ENCODE data around the gene CDKN2D. TPM values are rescaled to one million over a fixed set of nuclear protein-coding genes. Genes with fewer than 3 reads are reported as not detected.

CDKN2D gene
- total RNA-seq, 1 donor from 2014 or later = 5.4 TPM

DNA sequence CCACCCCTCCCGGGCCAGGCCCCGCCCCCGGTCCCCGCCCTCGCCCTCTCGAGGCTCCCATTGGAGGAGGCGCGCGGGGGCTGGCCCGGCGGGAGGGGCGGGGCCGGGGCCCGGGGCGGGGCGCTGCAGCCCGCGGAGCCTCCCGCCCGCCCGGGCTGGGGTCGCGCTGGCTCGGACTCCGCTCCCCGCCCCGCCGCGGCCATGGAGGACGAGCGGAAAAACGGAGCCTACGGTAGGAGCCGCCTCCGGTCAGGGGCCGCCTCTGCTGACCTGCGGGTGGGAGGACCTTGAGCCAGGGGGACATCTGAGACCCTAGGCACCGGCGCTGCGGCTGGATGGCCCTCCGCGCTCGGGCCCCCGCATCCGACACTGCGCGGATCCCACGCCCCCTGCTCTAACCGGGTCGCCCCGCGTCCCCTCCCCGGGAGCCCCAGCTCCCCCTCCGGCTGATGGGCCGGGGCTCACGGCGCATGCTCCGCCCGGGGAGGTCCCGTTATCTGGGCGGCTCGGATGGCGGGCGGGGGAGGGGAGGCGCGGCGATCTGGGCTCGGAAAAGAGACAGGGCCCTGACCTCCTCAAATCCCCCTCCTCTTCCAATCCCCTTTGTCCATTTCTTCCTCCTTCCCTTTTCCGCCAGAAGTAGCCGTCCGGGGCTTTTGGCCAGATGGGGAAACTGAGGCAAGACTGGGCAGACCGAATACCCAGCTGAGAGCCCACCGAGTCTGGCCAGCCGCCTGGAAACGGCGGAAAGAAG is 33.7 kb upstream of the CDKN2D start:
- Histone ChIP-seq H3K79me2 (ENCODE audit: insufficient read depth, low read length) (peaks cover 37% of the 10 kb centered on the region), H3K9me3 (ENCODE audit: insufficient read depth, low read depth, low read length) (no peaks in the 10 kb centered on the region), H3K4me2 (ENCODE audit: low read length) (peak overlapping the region; percentile 99), H3K27me3 (ENCODE audit: insufficient read depth, low read length) (peaks cover 5% of the 10 kb centered on the region), H4K20me1 (ENCODE audit: insufficient read depth, low read length) (peaks cover 10% of the 10 kb centered on the region), H3K4me3 (ENCODE audit: insufficient read depth, low read depth, low read length) (peak overlapping the region; percentile 89), H3K9ac (ENCODE audit: low read length) (peak overlapping the region; percentile 95), H3K4me1 (ENCODE audit: insufficient read depth, low read length) (peaks cover 19% of the 10 kb centered on the region), H3K27ac (ENCODE audit: low read depth, low read length) (peak overlapping the region; percentile 72), H2AFZ (ENCODE audit: low read depth, low read length) (peak overlapping the region; percentile 93), H3K36me3 (ENCODE audit: insufficient read depth, low read length) (no peaks in the 10 kb centered on the region)
- TF ChIP-seq EZH2 (IDR thresholded peaks at IDR 0.05; ENCODE audit: insufficient read depth, low read length) (no peak), CTCF (IDR thresholded peaks at IDR 0.05; ENCODE audit: insufficient read depth, low read depth, low read length) (no peak)
- peaks cover 9% of the 10 kb centered on the region for H3K4me1 Mint-ChIP-seq (ENCODE audit: low read depth, unreplicated experiment)
- FAIRE-seq (no peak), DNase-seq (ENCODE audit: low read depth) (no peak)
- H3K4me3 Mint-ChIP-seq (ENCODE audit: unreplicated experiment) = peak overlapping the region; percentile 87
- peaks cover 11% of the 10 kb centered on the region for H3K27me3 Mint-ChIP-seq (ENCODE audit: low read depth, unreplicated experiment)
- no peak overlapping the region for H3K27ac Mint-ChIP-seq (ENCODE audit: unreplicated experiment)
- H3K9me3 Mint-ChIP-seq (ENCODE audit: unreplicated experiment) = no peaks in the 10 kb centered on the region
- H3K36me3 Mint-ChIP-seq (ENCODE audit: low read depth, unreplicated experiment) = no peaks in the 10 kb centered on the region

GRCh38 chr19:10601999-10602329 is 33.2 kb upstream of the CDKN2D start:
- FAIRE-seq (no peak), DNase-seq (ENCODE audit: low read depth) (peak; percentile 22)
- Mint-ChIP-seq H3K4me3 (ENCODE audit: unreplicated experiment) (peak overlapping the region; percentile 81), H3K27me3 (ENCODE audit: low read depth, unreplicated experiment) (peaks cover 11% of the 10 kb centered on the region), H3K27ac (ENCODE audit: unreplicated experiment) (no peak overlapping the region), H3K4me1 (ENCODE audit: low read depth, unreplicated experiment) (peaks cover 9% of the 10 kb centered on the region), H3K9me3 (ENCODE audit: unreplicated experiment) (no peaks in the 10 kb centered on the region), H3K36me3 (ENCODE audit: low read depth, unreplicated experiment) (no peaks in the 10 kb centered on the region)
- no peak overlapping the region for H3K27ac ChIP-seq (ENCODE audit: low read depth, low read length)
- no peaks in the 10 kb centered on the region for H3K36me3 ChIP-seq (ENCODE audit: insufficient read depth, low read length)
- TF ChIP-seq CTCF (IDR thresholded peaks at IDR 0.05; ENCODE audit: insufficient read depth, low read depth, low read length) (no peak), EZH2 (IDR thresholded peaks at IDR 0.05; ENCODE audit: insufficient read depth, low read length) (no peak)
- peaks cover 19% of the 10 kb centered on the region for H3K4me1 ChIP-seq (ENCODE audit: insufficient read depth, low read length)
- H3K27me3 ChIP-seq (ENCODE audit: insufficient read depth, low read length) = peaks cover 5% of the 10 kb centered on the region
- H2AFZ ChIP-seq (ENCODE audit: low read depth, low read length) = peak overlapping the region; percentile 60
- no peak overlapping the region for H3K9ac ChIP-seq (ENCODE audit: low read length)
- H3K9me3 ChIP-seq (ENCODE audit: insufficient read depth, low read depth, low read length) = no peaks in the 10 kb centered on the region
- H3K79me2 ChIP-seq (ENCODE audit: insufficient read depth, low read length) = peaks cover 37% of the 10 kb centered on the region
- H3K4me2 ChIP-seq (ENCODE audit: low read length) = peak overlapping the region; percentile 67
- no peak overlapping the region for H3K4me3 ChIP-seq (ENCODE audit: insufficient read depth, low read depth, low read length)
- H4K20me1 ChIP-seq (ENCODE audit: insufficient read depth, low read length) = peaks cover 10% of the 10 kb centered on the region

DNA sequence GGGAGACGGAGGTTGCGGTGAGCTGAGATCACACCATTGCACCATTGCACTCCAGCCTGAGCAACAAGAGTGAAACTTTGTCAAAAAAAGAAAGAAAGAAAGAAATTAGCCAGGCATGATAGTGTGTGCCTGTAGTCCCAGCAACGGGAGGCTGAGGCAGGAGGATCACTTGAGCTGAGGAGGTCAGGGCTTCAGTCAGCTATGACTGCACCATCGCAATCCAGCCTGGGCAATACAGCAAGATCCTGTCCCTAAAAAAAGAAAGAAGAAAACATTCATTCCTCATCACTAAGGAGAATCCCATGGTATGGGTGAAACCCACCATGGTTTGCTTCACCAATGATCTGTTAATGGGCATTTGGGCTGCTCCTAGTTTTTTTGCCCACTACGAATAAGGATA is 31.4 kb upstream of the CDKN2D start:
- no peaks in the 10 kb centered on the region for H3K9me3 ChIP-seq (ENCODE audit: insufficient read depth, low read depth, low read length)
- peaks cover 10% of the 10 kb centered on the region for H4K20me1 ChIP-seq (ENCODE audit: insufficient read depth, low read length)
- H3K27ac ChIP-seq (ENCODE audit: low read depth, low read length) = no peak overlapping the region
- FAIRE-seq (no peak), DNase-seq (ENCODE audit: low read depth) (no peak)
- H3K36me3 ChIP-seq (ENCODE audit: insufficient read depth, low read length) = no peaks in the 10 kb centered on the region
- H3K79me2 ChIP-seq (ENCODE audit: insufficient read depth, low read length) = peaks cover 29% of the 10 kb centered on the region
- Mint-ChIP-seq H3K9me3 (ENCODE audit: unreplicated experiment) (no peaks in the 10 kb centered on the region), H3K27me3 (ENCODE audit: low read depth, unreplicated experiment) (peaks cover 14% of the 10 kb centered on the region), H3K27ac (ENCODE audit: unreplicated experiment) (no peak overlapping the region), H3K4me3 (ENCODE audit: unreplicated experiment) (no peak overlapping the region), H3K36me3 (ENCODE audit: low read depth, unreplicated experiment) (no peaks in the 10 kb centered on the region), H3K4me1 (ENCODE audit: low read depth, unreplicated experiment) (peaks cover 9% of the 10 kb centered on the region)
- no peak overlapping the region for H2AFZ ChIP-seq (ENCODE audit: low read depth, low read length)
- no peak overlapping the region for H3K4me2 ChIP-seq (ENCODE audit: low read length)
- H3K27me3 ChIP-seq (ENCODE audit: insufficient read depth, low read length) = peaks cover 5% of the 10 kb centered on the region
- TF ChIP-seq EZH2 (IDR thresholded peaks at IDR 0.05; ENCODE audit: insufficient read depth, low read length) (no peak), CTCF (IDR thresholded peaks at IDR 0.05; ENCODE audit: insufficient read depth, low read depth, low read length) (no peak)
- no peak overlapping the region for H3K4me3 ChIP-seq (ENCODE audit: insufficient read depth, low read depth, low read length)
- peaks cover 19% of the 10 kb centered on the region for H3K4me1 ChIP-seq (ENCODE audit: insufficient read depth, low read length)
- no peak overlapping the region for H3K9ac ChIP-seq (ENCODE audit: low read length)
